H1 (cell line): ENCODE results near the gene RRN3. TPM values are rescaled to one million over a fixed set of nuclear protein-coding genes. Genes with fewer than 3 reads are reported as not detected.

Experiments used
- CTCF ChIA-PET: fragments of 300-600 bp; sonication (Branson Sonifier 250); formaldehyde crosslinking; loops from one replicate; lab custom pipeline; 2021; ENCODE audit not compliant: partially characterized antibody; lab: Charles Lee
- POLR2A ChIA-PET: fragments of 300-600 bp; sonication (Branson Sonifier 250); formaldehyde crosslinking; loops from one replicate; lab custom pipeline; 2021; ENCODE audit warnings: inconsistent platforms; ENCODE audit not compliant: partially characterized antibody; lab: Charles Lee
- DNase-seq, 2 experiments: peaks; one replicate each; pipeline versions ENCODE4 v3.0.0 to v3.0.0-alpha.2; 2010 to 2022; ENCODE audit warnings: low spot score in 2 of 2, low read depth in 1 of 2, mixed read lengths in 1 of 2
- FAIRE-seq: peaks from 2 replicates; lab custom pipeline; 2011; peaks lifted over from hg19 to GRCh38; lab: Jason Lieb, UNC
- H2AFZ ChIP-seq: 2 replicates; pipeline ENCODE4 v1.8.1; 2012; ENCODE audit warnings: low read length, inconsistent platforms
- H2AK5ac ChIP-seq: 2 replicates; pipeline ENCODE4 v1.6.1; 2013; ENCODE audit warnings: low read depth, low read length
- H2BK120ac ChIP-seq: replicated peaks from 2 replicates; pipeline ENCODE3; 2013; ENCODE audit warnings: low read depth, low read length, inconsistent platforms
- H2BK12ac ChIP-seq: 2 replicates; pipeline ENCODE4 v1.6.1; 2013; ENCODE audit warnings: low read depth, low read length
- H2BK15ac ChIP-seq: 2 replicates; pipeline ENCODE4 v1.6.1; 2013; ENCODE audit warnings: low read length
- H2BK20ac ChIP-seq: 2 replicates; pipeline ENCODE4 v1.6.1; 2013; ENCODE audit warnings: low read length
- H2BK5ac ChIP-seq: 2 replicates; pipeline ENCODE4 v1.6.1; 2013; ENCODE audit warnings: low read depth, low read length
- H3K14ac ChIP-seq: 2 replicates; pipeline ENCODE4 v1.6.1; 2013; ENCODE audit warnings: inconsistent platforms; ENCODE audit not compliant: insufficient read length
- H3K18ac ChIP-seq: 2 replicates; pipeline ENCODE4 v1.6.1; 2013; ENCODE audit warnings: low read length; ENCODE audit errors: extremely low read depth
- H3K23ac ChIP-seq: 2 replicates; pipeline ENCODE4 v1.6.1; 2013; ENCODE audit warnings: inconsistent platforms; ENCODE audit not compliant: insufficient read length
- H3K23me2 ChIP-seq: 2 replicates; pipeline ENCODE4 v1.6.1; 2013; ENCODE audit warnings: low read depth, low read length
- H3K27ac ChIP-seq: 2 replicates; pipeline ENCODE4 v1.6.1; 2011; ENCODE audit warnings: low read depth, low read length, inconsistent platforms
- H3K27me3 ChIP-seq, 4 experiments: replicated peaks in 1 of 4; 1 replicate in 1 of 4; 2 replicates in 3 of 4; pipeline versions ENCODE4 v1.6.1 to v1.8.1; 2011 to 2013; ENCODE audit warnings: low read length in 3 of 4, mild to moderate bottlenecking in 3 of 4, inconsistent platforms in 2 of 4, mixed read lengths in 2 of 4, moderate library complexity in 1 of 4; ENCODE audit not compliant: control insufficient read depth in 3 of 4, insufficient read depth in 3 of 4; ENCODE audit errors: extremely low read depth in 1 of 4
- H3K36me3 ChIP-seq, 4 experiments: 2 replicates each; pipeline versions ENCODE4 v1.6.1 to v1.8.1; 2011 to 2013; ENCODE audit warnings: mild to moderate bottlenecking in 4 of 4, low read length in 3 of 4, moderate library complexity in 2 of 4, control low read depth in 1 of 4, inconsistent platforms in 1 of 4; ENCODE audit not compliant: insufficient read depth in 4 of 4, control insufficient read depth in 2 of 4
- H3K4ac ChIP-seq: replicated peaks from 2 replicates; pipeline ENCODE3; 2013; ENCODE audit warnings: low read length, low read depth, mixed read lengths, inconsistent platforms; ENCODE audit not compliant: insufficient read length
- H3K4me1 ChIP-seq, 4 experiments: replicated peaks in 1 of 4; 1 replicate in 1 of 4; 2 replicates in 3 of 4; pipeline versions ENCODE4 v1.6.1 to v1.8.1; 2011 to 2013; ENCODE audit warnings: low read length in 3 of 4, inconsistent platforms in 2 of 4, mixed read lengths in 1 of 4; ENCODE audit not compliant: insufficient read depth in 4 of 4, control insufficient read depth in 3 of 4
- H3K4me2 ChIP-seq, 2 experiments: 2 replicates each; pipeline versions ENCODE4 v1.6.1 to v1.8.1; 2011 to 2013; ENCODE audit warnings: low read depth in 2 of 2, low read length in 2 of 2, control low read depth in 1 of 2, inconsistent platforms in 1 of 2, mild to moderate bottlenecking in 1 of 2; ENCODE audit not compliant: insufficient read depth in 1 of 2
- H3K4me3 ChIP-seq, 4 experiments: fragments of 200-600, 300-600 bp in 1 of 4; sonication (generic), shearing (Covaris generic), sonication (Bioruptor Twin) in 1 of 4; 2 replicates each; pipeline versions ENCODE4 v1.5.1 to v1.8.1; 2011 to 2016; ENCODE audit warnings: low read length in 4 of 4, low read depth in 3 of 4, control low read depth in 2 of 4, inconsistent platforms in 2 of 4, mild to moderate bottlenecking in 2 of 4, mixed read lengths in 1 of 4, moderate library complexity in 1 of 4; ENCODE audit not compliant: insufficient read depth in 2 of 4; ENCODE audit errors: extremely low read depth in 1 of 4
- H3K56ac ChIP-seq: replicated peaks from 2 replicates; pipeline ENCODE3; 2013; ENCODE audit warnings: low read depth, mild to moderate bottlenecking, mixed read lengths, low read length, inconsistent platforms; ENCODE audit not compliant: insufficient read length
- H3K79me1 ChIP-seq: 2 replicates; pipeline ENCODE4 v1.6.1; 2013; ENCODE audit warnings: low read depth, low read length, control low read depth
- H3K79me2 ChIP-seq, 2 experiments: 2 replicates each; pipeline versions ENCODE4 v1.6.1 to v1.8.1; 2012 to 2013; ENCODE audit warnings: low read length in 2 of 2, mild to moderate bottlenecking in 2 of 2, inconsistent platforms in 1 of 2; ENCODE audit not compliant: insufficient read depth in 2 of 2, control insufficient read depth in 1 of 2
- H3K9ac ChIP-seq, 4 experiments: replicated peaks in 1 of 4; 1 replicate in 1 of 4; 2 replicates in 3 of 4; pipeline versions ENCODE4 v1.6.1 to v1.8.1; 2011 to 2013; ENCODE audit warnings: low read depth in 3 of 4, low read length in 3 of 4, control low read depth in 2 of 4, mild to moderate bottlenecking in 2 of 4, moderate library complexity in 2 of 4, inconsistent platforms in 1 of 4; ENCODE audit errors: extremely low read depth in 1 of 4
- H3K9me3 ChIP-seq, 2 experiments: 2 replicates each; pipeline versions ENCODE4 v1.6.1 to v1.8.1; 2012 to 2013; ENCODE audit warnings: mild to moderate bottlenecking in 2 of 2, moderate library complexity in 2 of 2, control low read depth in 1 of 2, inconsistent platforms in 1 of 2, low read depth in 1 of 2, low read length in 1 of 2, mixed read lengths in 1 of 2; ENCODE audit not compliant: insufficient read depth in 2 of 2
- H4K20me1 ChIP-seq, 2 experiments: replicated peaks in 1 of 2; 2 replicates each; pipeline versions ENCODE3 to v1.8.1; 2011 to 2013; ENCODE audit warnings: inconsistent platforms in 2 of 2, low read length in 2 of 2, mild to moderate bottlenecking in 1 of 2; ENCODE audit not compliant: insufficient read depth in 2 of 2, control insufficient read depth in 1 of 2
- H4K5ac ChIP-seq: 2 replicates; pipeline ENCODE4 v1.6.1; 2013; ENCODE audit warnings: low read length, low read depth, mixed read lengths, inconsistent platforms; ENCODE audit not compliant: insufficient read length
- H4K8ac ChIP-seq: 2 replicates; pipeline ENCODE4 v1.8.0; 2013; ENCODE audit warnings: mild to moderate bottlenecking, moderate library complexity, low read length, inconsistent platforms; ENCODE audit not compliant: insufficient read depth; ENCODE audit errors: extremely low read depth
- H4K91ac ChIP-seq: replicated peaks from 2 replicates; pipeline ENCODE3; 2013; ENCODE audit warnings: low read length, mixed read lengths, inconsistent platforms; ENCODE audit not compliant: insufficient read length
- HDAC2 ChIP-seq, 2 experiments: fragments of 300-600 bp in 1 of 2; sonication (generic) in 1 of 2; IDR thresholded peaks; 2 replicates each; pipeline ENCODE4 v1.6.1; 2011 to 2012; ENCODE audit warnings: low read depth in 2 of 2, low read length in 2 of 2, mild to moderate bottlenecking in 2 of 2, moderate library complexity in 2 of 2, borderline replicate concordance in 1 of 2, inconsistent platforms in 1 of 2
- KDM1A ChIP-seq: fragments of 200-600, 300-600 bp; sonication (generic); IDR thresholded peaks from 2 replicates; pipeline ENCODE4 v1.7.1; 2016; ENCODE audit warnings: mild to moderate bottlenecking, low read length, borderline replicate concordance
- MAFK ChIP-seq: IDR thresholded peaks from 2 replicates; pipeline ENCODE4 v1.6.1; 2012; ENCODE audit warnings: low read depth, mild to moderate bottlenecking, improper control_type of control experiment, low read length
- PHF8 ChIP-seq: fragments of 200-600 bp; sonication (generic); conservative IDR thresholded peaks from 2 replicates; pipeline ENCODE4 v1.7.1; 2012; ENCODE audit warnings: low read depth, mild to moderate bottlenecking, inconsistent platforms, low read length, moderate library complexity
- RAD21 ChIP-seq, 2 experiments: IDR thresholded peaks in 1 of 2; conservative IDR thresholded peaks in 1 of 2; 2 replicates each; pipeline ENCODE4 v1.6.1; 2011; ENCODE audit warnings: low read depth in 2 of 2, low read length in 2 of 2, improper control_type of control experiment in 1 of 2, inconsistent platforms in 1 of 2, mild to moderate bottlenecking in 1 of 2, moderate library complexity in 1 of 2
- SP4 ChIP-seq: IDR thresholded peaks from 2 replicates; pipeline ENCODE4 v1.6.1; 2012; ENCODE audit warnings: low read length, inconsistent platforms
- TAF1 ChIP-seq: IDR thresholded peaks from 2 replicates; pipeline ENCODE4 v1.6.1; 2011; ENCODE audit warnings: mild to moderate bottlenecking, low read depth, low read length
- WGBS, 2 experiments: shearing (Covaris generic) in 1 of 2; methylation state at CpG; one replicate each; pipeline versions ENCODE4 v1.1.6 to v1.1.7; 2013 to 2015; ENCODE audit warnings: low lambda C conversion rate in 2 of 2, mixed read lengths in 2 of 2, inconsistent platforms in 1 of 2, low coverage in 1 of 2, missing lambda C conversion rate in 1 of 2; ENCODE audit not compliant: insufficient replicate concordance in 2 of 2, insufficient coverage in 1 of 2, insufficient read length in 1 of 2; ENCODE audit errors: extremely low coverage in 1 of 2, missing lambda C conversion rate in 1 of 2; 5-methylcytosine and 5-hydroxymethylcytosine counted together
- polyA plus RNA-seq, 7 experiments: library from polyadenylated mRNA; depleted of rRNA in 3 of 7; stranded (reverse) in 5 of 7; unstranded in 2 of 7; fragments of >200 nt in 5 of 7; fragments of 200-250 nt in 2 of 7; gene quantifications; 1 replicate in 5 of 7; 2 replicates in 1 of 7; 4 replicates in 1 of 7; pipeline versions ENCODE4 v1.2.1 to v1.2.3, GENCODE V29; 2011 to 2013; ENCODE audit warnings: missing spikeins in 2 of 7, mixed read lengths in 2 of 7
- total RNA-seq: library from RNA; stranded (reverse); fragmentation: NEBNext Ultra II Directional; extraction: Animal tissue kit (Norgen Biotek cat#: 25700); gene quantifications from 2 replicates; pipeline ENCODE4 v1.2.1, GENCODE V29; 2021

RRN3 gene
- total and polyA plus RNA-seq, 2 of the 8 experiments (the other 6 are each of a cell fraction or from before 2014, with no cell fraction given), result 15.1 to 26.0 TPM

- H2BK5ac ChIP-seq, result no peak overlapping the region
- WGBS, 2 experiments, result 13% methylated on average over 34 of the region's 81 CpGs; no CpG with 5 or more reads in 1 of the 2 experiments
- no peak overlapping the region for H3K27ac ChIP-seq
- no peak for FAIRE-seq
- H3K4me2 ChIP-seq, result peak overlapping the region; percentile 66 to 78
- ChIA-PET POLR2A (interaction anchor here (1.2 to 1.7 kb wide), 2 partner anchors 14 to 38 kb away, joined by 3 to 10 read pairs; partner anchors contain the start of gene RRN3), CTCF (interaction anchor here (1.0 kb wide), 1 partner anchor 17 kb away, joined by 3 read pairs; no protein-coding TSS in a partner anchor)
- no peak overlapping the region; the same call in 1 of the 2 replicates for H3K18ac ChIP-seq
- no peaks in the 10 kb centered on the region; the same call in 1 of the 2 replicates for H3K23me2 ChIP-seq
- H3K23ac ChIP-seq, result no peak overlapping the region
- H3K79me2 ChIP-seq, result peaks cover 0 to 19% of the 10 kb centered on the region in 2 experiments; a peak in 3 of 4 replicates
- H3K4me1 ChIP-seq, result peaks cover 0 to 2% (median 0%) of the 10 kb centered on the region in 4 experiments; a peak in 2 of 7 replicates
- H2AK5ac ChIP-seq, result no peak overlapping the region
- no peaks in the 10 kb centered on the region; a peak in 1 of 7 replicates for H3K27me3 ChIP-seq
- H3K79me1 ChIP-seq, result 0 out of 2 replicates have a peak, but pooled peaks cover 7% of the 10 kb centered on the region
- no peaks in the 10 kb centered on the region for H3K9me3 ChIP-seq
- peak overlapping the region in 3 of 4 experiments; percentile 29 to 45 (median 36); a peak in 5 of 7 replicates for H3K9ac ChIP-seq
- peaks cover 0 to 18% (median 11%) of the 10 kb centered on the region in 4 experiments for H3K36me3 ChIP-seq
- no peak overlapping the region for H3K4ac ChIP-seq
- H3K14ac ChIP-seq, result no peak overlapping the region
- H4K8ac ChIP-seq, result peak overlapping the region; percentile 69; the same call in 1 of the 2 replicates
- no peak overlapping the region for H2BK20ac ChIP-seq
- H2AFZ ChIP-seq, result peak overlapping the region; percentile 28; the same call in 1 of the 2 replicates
- H4K91ac ChIP-seq, result no peak overlapping the region
- no peak overlapping the region for H3K56ac ChIP-seq
- no peak overlapping the region for H2BK15ac ChIP-seq
- peak overlapping the region; percentile 63 to 94 (median 83) for H3K4me3 ChIP-seq
- H2BK12ac ChIP-seq, result no peak overlapping the region
- H4K20me1 ChIP-seq, result peaks cover 0 to 5% of the 10 kb centered on the region in 2 experiments
- H4K5ac ChIP-seq, result peak overlapping the region; percentile 51
- peak in 1 of 2 experiments; percentile 85 for DNase-seq
- H2BK120ac ChIP-seq, result no peak overlapping the region
- TF ChIP-seq HDAC2 (IDR thresholded peaks at IDR 0.05; ENCODE audit: borderline replicate concordance in 1 of 2, low read depth in 2 of 2, low read length in 2 of 2) (peak in 1 of 2 experiments; percentile 81; a peak in 2 of 4 replicates), RAD21 (IDR thresholded peaks at IDR 0.05 in 1 of 2, conservative IDR thresholded peaks at IDR 0.05 in 1 of 2; ENCODE audit: low read depth in 2 of 2, low read length in 2 of 2) (peak in 1 of 2 experiments; percentile 6; a peak in 1 of 4 replicates), SP4 (no peak), MAFK (no peak), TAF1 (peak; percentile 52; the same call in 1 of the 2 replicates), KDM1A (peak; percentile 97), PHF8 (peak; percentile 78)
Measured at GRCh38 chr16:15055141-15056053, 38.7 kb downstream of the RRN3 start.
